Lung (tissue), 4 donors: ENCODE results near the gene PROK1. TPM values are rescaled to one million over a fixed set of nuclear protein-coding genes. Genes with fewer than 3 reads are reported as not detected.

Experiments
- polyA plus RNA-seq, 2 donors: library from polyadenylated mRNA; stranded (reverse); fragments of 200-250 nt; gene quantifications; one replicate each; pipeline ENCODE4 v1.2.1, GENCODE V29; 2013
- total RNA-seq, 2 donors: library from RNA; depleted of rRNA in 1 of 2; stranded (reverse); fragments of >200 nt in 1 of 2; gene quantifications; one replicate each; pipeline ENCODE4 v1.2.1, GENCODE V29; 2014 to 2021
- donor health status: Bipolar disorder and iron deficiency.
- donor health status: healthy.
- donor health status: DM: yes; HTN: yes; CAD: no.

PROK1 gene
- total and polyA plus RNA-seq, 4 donors, result 0.05 to 0.22 TPM; not detected in 2

Other genes with a start within 250 kb of the PROK1 start
- gene KCNC4, start 240.8 kb upstream of the PROK1 start, total RNA-seq, result 1 to 10 TPM; 3.8 to 9.2 TPM
- 1 to 10 TPM; 3.1 to 3.2 TPM for gene KCNC4, start 240.8 kb upstream of the PROK1 start, polyA plus RNA-seq
- gene RBM15, start 111.8 kb upstream of the PROK1 start, total RNA-seq, result 10 to 100 TPM; 25.5 to 55.4 TPM
- 1 to 10 TPM; 3.6 to 4.8 TPM for gene RBM15, start 111.8 kb upstream of the PROK1 start, polyA plus RNA-seq
- 10 to 100 TPM in 1 of 2 donors, 1 to 10 TPM in 1; 6.8 to 12.0 TPM for gene SLC16A4, start 60.1 kb upstream of the PROK1 start, total RNA-seq
- 1 to 10 TPM; 4.6 to 8.5 TPM for gene SLC16A4, start 60.1 kb upstream of the PROK1 start, polyA plus RNA-seq
- 100 to 1,000 TPM in 1 of 2 donors, 10 to 100 TPM in 1; 45.6 to 115 TPM for gene LAMTOR5, start 43.5 kb upstream of the PROK1 start, total RNA-seq
- gene LAMTOR5, start 43.5 kb upstream of the PROK1 start, polyA plus RNA-seq, result 100 to 1,000 TPM; 369 to 427 TPM
- gene KCNA10, start 68.0 kb downstream of the PROK1 start, total RNA-seq, result not detected
- gene KCNA10, start 68.0 kb downstream of the PROK1 start, polyA plus RNA-seq, result not detected
- under 1 TPM; 0.25 to 0.68 TPM for gene KCNA2, start 155.2 kb downstream of the PROK1 start, total RNA-seq
- under 1 TPM; 0.02 to 0.06 TPM for gene KCNA2, start 155.2 kb downstream of the PROK1 start, polyA plus RNA-seq
- gene KCNA3, start 223.8 kb downstream of the PROK1 start, total RNA-seq, result 10 to 100 TPM in 1 of 2 donors, 1 to 10 TPM in 1; 5.4 to 10.2 TPM
- gene KCNA3, start 223.8 kb downstream of the PROK1 start, polyA plus RNA-seq, result 1 to 10 TPM in 1 of 2 donors, under 1 TPM in 1; 0.75 to 2.5 TPM